ENCODE measurements around the gene TCFL5. TPM values are rescaled to one million over a fixed set of nuclear protein-coding genes. Genes with fewer than 3 reads are reported as not detected.
A peak's percentile ranks its signal among the peaks of the same experiment; 100 is the strongest.

Gene TCFL5
- polyA plus RNA-seq, 3 donors, result 0.38 to 3.5 (median 0.89) TPM

DNA sequence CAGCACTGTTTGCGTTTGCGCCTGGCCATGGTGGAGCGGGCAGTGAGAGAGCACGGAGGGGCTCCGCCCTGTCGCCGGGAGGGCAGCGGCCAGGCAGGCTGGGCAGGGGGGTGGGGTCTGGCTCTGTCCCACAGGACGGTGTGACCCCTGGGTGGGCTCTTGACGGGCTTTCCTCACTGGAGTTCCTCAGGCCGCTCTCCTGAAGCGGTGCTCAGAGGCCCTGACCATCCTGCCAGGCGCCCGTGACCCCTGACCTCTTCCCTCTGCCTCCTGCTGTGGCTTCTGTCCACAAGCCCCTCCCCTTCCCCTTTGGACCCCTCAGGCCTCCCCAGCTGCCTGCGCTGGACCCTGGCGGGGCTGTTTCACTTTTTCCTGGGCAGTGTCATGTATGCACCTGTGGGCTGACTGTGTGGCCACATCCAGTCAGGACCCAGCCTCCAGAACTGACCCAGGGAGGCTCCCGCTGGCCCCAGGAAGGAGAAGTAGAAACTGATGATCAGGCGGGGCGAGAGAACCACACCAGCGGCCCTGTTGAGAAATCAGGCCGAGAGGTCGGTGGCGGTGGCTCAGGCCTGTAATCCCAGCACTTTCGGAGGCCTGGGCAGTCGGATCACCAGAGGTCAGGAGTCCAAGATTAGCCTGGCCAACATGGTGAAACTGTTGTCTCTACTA lies 55.8 kb downstream of the TCFL5 start:
- TF ChIP-seq, protein P1, sequence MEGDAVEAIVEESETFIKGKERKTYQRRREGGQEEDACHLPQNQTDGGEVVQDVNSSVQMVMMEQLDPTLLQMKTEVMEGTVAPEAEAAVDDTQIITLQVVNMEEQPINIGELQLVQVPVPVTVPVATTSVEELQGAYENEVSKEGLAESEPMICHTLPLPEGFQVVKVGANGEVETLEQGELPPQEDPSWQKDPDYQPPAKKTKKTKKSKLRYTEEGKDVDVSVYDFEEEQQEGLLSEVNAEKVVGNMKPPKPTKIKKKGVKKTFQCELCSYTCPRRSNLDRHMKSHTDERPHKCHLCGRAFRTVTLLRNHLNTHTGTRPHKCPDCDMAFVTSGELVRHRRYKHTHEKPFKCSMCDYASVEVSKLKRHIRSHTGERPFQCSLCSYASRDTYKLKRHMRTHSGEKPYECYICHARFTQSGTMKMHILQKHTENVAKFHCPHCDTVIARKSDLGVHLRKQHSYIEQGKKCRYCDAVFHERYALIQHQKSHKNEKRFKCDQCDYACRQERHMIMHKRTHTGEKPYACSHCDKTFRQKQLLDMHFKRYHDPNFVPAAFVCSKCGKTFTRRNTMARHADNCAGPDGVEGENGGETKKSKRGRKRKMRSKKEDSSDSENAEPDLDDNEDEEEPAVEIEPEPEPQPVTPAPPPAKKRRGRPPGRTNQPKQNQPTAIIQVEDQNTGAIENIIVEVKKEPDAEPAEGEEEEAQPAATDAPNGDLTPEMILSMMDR (IDR thresholded peaks at IDR 0.05), result no peak
- Histone ChIP-seq H3K4me3 (replicated peaks in 1 of 3; ENCODE audit: low read depth in 2 of 3, low read length in 3 of 3) (peak overlapping the region; percentile 77 to 91 (median 88)), H4K20me1 (ENCODE audit: insufficient read depth, low read length) (peaks cover 55% of the 10 kb centered on the region), H3K27ac (ENCODE audit: low read depth in 1 of 2, low read length in 2 of 2) (peak overlapping the region; percentile 90 to 93), H2AFZ (ENCODE audit: insufficient read depth, low read depth, low read length, poor library complexity, severe bottlenecking) (no peak overlapping the region), H3K4me2 (replicated peaks; ENCODE audit: extremely low read depth, low read length, poor library complexity, severe bottlenecking) (peak overlapping the region; percentile 94), H3K79me2 (ENCODE audit: insufficient read depth, low read length) (peaks cover 57% of the 10 kb centered on the region), H3K9ac (ENCODE audit: insufficient read depth, low read length, poor library complexity, severe bottlenecking) (peak overlapping the region; percentile 90), H3K27me3 (ENCODE audit: control insufficient read depth in 2 of 2, insufficient read depth in 2 of 2, low read length in 2 of 2) (no peaks in the 10 kb centered on the region), H3K4me1 (ENCODE audit: control insufficient read depth in 1 of 2, insufficient read depth in 2 of 2, low read length in 2 of 2) (peaks cover 56 to 58% of the 10 kb centered on the region in 2 donors), H3K36me3 (replicated peaks in 1 of 2; ENCODE audit: control insufficient read depth in 1 of 2, insufficient read depth in 2 of 2, low read length in 2 of 2) (peaks cover 50% of the 10 kb centered on the region in 2 donors), H3K9me3 (replicated peaks in 1 of 2; ENCODE audit: control insufficient read depth in 1 of 2, insufficient read depth in 1 of 2, low read length in 2 of 2) (no peaks in the 10 kb centered on the region)
- intact Hi-C loops (cut with micrococcal nuclease), result loop anchor here (5.0 to 10.0 kb wide), 6 partner anchors 139 to 661 kb away; partner anchors contain the start of genes ADRM1 (in 2 of the 2), PSMA7 (in 1 of the 2), RPS21 (in 1 of the 2) and SS18L1 (in 1 of the 2)
- Mint-ChIP-seq H3K27ac (peak overlapping the region; percentile 94 to 98 (median 95)), H3K4me1 (peaks cover 49% of the 10 kb centered on the region), H3K4me3 (peak overlapping the region; percentile 90 to 95), H3K27me3 (ENCODE audit: low read depth in 3 of 3) (peaks cover 0 to 7% (median under 1%) of the 10 kb centered on the region in 3 donors), H3K9me3 (no peaks in the 10 kb centered on the region), H3K36me3 (peaks cover 41 to 57% of the 10 kb centered on the region in 2 donors)
- DNase-seq, result peak; percentile 78 to 87 (median 87)
- under 1% methylated on average over 23 of the region's 25 CpGs for WGBS (ENCODE audit: insufficient coverage)

DNA sequence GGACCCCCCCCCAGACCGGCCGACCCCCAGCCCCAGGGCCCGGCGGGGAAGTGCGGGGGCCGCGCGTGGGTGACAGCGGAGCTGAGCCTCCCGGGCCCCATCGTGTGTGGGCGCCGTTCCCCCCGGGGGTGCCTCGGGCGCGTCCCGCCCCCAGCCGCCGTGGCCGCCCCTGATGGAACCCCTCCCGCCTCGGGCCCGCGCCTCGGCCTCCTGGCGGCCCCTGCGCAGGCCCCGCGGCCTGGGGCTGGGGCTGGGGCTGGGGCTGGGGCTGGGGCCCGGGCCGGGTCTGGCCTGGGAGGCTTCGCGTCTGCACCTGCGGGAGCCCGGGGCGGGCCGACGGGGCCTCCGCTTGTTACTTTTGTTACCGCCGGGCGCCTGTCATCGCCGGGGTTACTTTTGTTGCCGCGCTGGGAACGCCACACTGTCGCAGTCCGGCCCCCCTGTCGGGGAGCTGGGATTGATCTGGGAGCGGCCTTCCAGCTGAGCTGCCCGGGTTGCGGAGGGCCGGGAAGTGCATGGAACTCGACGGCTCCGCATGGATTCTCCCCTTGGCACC lies 56.4 kb downstream of the TCFL5 start:
- H3K27me3 ChIP-seq (ENCODE audit: control insufficient read depth in 2 of 2, insufficient read depth in 2 of 2, low read length in 2 of 2), result no peaks in the 10 kb centered on the region
- no peak overlapping the region for H2AFZ ChIP-seq (ENCODE audit: insufficient read depth, low read depth, low read length, poor library complexity, severe bottlenecking)
- Mint-ChIP-seq H3K27me3 (ENCODE audit: low read depth in 3 of 3) (peaks cover 0 to 7% (median 0%) of the 10 kb centered on the region in 3 donors), H3K4me1 (peaks cover 49% of the 10 kb centered on the region), H3K36me3 (peaks cover 41 to 57% of the 10 kb centered on the region in 2 donors), H3K27ac (peak overlapping the region; percentile 94 to 98 (median 95)), H3K9me3 (no peaks in the 10 kb centered on the region), H3K4me3 (peak overlapping the region; percentile 90 to 95)
- DNase-seq, result no peak
- H4K20me1 ChIP-seq (ENCODE audit: insufficient read depth, low read length), result peaks cover 49% of the 10 kb centered on the region
- peak overlapping the region; percentile 77 to 91 (median 88) for H3K4me3 ChIP-seq (replicated peaks in 1 of 3; ENCODE audit: low read depth in 2 of 3, low read length in 3 of 3)
- H3K9me3 ChIP-seq (replicated peaks in 1 of 2; ENCODE audit: control insufficient read depth in 1 of 2, insufficient read depth in 1 of 2, low read length in 2 of 2), result no peaks in the 10 kb centered on the region
- H3K4me2 ChIP-seq (replicated peaks; ENCODE audit: extremely low read depth, low read length, poor library complexity, severe bottlenecking), result peak overlapping the region; percentile 94
- peak overlapping the region; percentile 90 to 93 for H3K27ac ChIP-seq (ENCODE audit: low read depth in 1 of 2, low read length in 2 of 2)
- H3K36me3 ChIP-seq (replicated peaks in 1 of 2; ENCODE audit: control insufficient read depth in 1 of 2, insufficient read depth in 2 of 2, low read length in 2 of 2), result peaks cover 50% of the 10 kb centered on the region in 2 donors
- TF ChIP-seq, protein P1 (IDR thresholded peaks at IDR 0.05), result no peak
- intact Hi-C loops (cut with micrococcal nuclease), result loop anchor here (5.0 to 10.0 kb wide), 6 partner anchors 138 to 660 kb away; partner anchors contain the start of genes ADRM1 (in 2 of the 2), PSMA7 (in 1 of the 2), RPS21 (in 1 of the 2) and SS18L1 (in 1 of the 2)
- H3K79me2 ChIP-seq (ENCODE audit: insufficient read depth, low read length), result peaks cover 55% of the 10 kb centered on the region
- H3K4me1 ChIP-seq (ENCODE audit: control insufficient read depth in 1 of 2, insufficient read depth in 2 of 2, low read length in 2 of 2), result peaks cover 56 to 58% of the 10 kb centered on the region in 2 donors
- peak overlapping the region; percentile 90 for H3K9ac ChIP-seq (ENCODE audit: insufficient read depth, low read length, poor library complexity, severe bottlenecking)
- WGBS (ENCODE audit: insufficient coverage), result under 1% methylated on average over 56 of the region's 58 CpGs

Measured in CD14-positive monocyte (primary cell).